AG08396 (cell line): ENCODE data around the gene NOL9.
A peak's percentile ranks its signal among the peaks of the same experiment; 100 is the strongest.
"Not testable (repeated sequence)": the region's sequence is repeated elsewhere in the genome, so short reads cannot be mapped to it uniquely, and the experiment has no call there.

Experiments
- DNase-seq: peaks from one replicate; pipeline ENCODE4 v3.0.0; 2012; ENCODE audit warnings: low spot score, mixed read lengths

NOL9 gene

DNA sequence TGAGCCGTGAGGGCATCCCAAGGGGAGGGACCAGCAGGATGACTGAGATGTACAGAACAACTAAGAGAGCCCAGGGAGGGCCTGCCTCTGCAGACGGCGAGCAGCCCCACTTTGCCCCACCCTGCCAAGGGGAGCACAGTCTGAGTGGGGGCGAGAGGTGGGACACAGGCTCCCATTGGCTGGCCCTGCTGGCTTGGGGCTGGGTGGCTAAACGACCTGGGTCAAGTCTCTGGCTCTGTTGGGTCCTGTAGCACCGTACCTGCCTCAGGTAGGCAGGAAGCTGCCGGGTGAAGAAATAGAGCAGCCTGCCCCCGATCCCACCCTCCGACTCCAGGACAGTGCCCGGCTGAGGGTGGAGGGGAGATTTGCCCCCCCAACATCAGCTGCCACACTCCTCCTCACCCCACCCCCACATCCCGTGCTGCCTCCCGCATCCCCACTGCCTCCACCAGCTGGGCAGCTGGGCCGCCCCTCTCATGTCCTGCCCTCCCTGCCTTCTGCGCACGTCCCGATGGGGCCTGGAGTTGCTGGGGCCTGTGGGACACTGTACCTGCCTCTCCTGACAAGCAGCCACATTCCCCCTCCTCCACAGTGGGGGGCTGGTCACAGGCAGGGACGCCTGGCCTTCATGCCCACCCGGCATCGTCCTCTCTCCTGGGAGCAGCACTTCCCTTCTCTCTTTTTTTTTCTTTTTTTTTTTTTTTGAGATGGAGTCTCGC is 50.3 kb downstream of the NOL9 start:
- no peak for DNase-seq

GRCh38 chr1:6502000-6502891 is 52.1 kb downstream of the NOL9 start:
- no peak for DNase-seq

DNA sequence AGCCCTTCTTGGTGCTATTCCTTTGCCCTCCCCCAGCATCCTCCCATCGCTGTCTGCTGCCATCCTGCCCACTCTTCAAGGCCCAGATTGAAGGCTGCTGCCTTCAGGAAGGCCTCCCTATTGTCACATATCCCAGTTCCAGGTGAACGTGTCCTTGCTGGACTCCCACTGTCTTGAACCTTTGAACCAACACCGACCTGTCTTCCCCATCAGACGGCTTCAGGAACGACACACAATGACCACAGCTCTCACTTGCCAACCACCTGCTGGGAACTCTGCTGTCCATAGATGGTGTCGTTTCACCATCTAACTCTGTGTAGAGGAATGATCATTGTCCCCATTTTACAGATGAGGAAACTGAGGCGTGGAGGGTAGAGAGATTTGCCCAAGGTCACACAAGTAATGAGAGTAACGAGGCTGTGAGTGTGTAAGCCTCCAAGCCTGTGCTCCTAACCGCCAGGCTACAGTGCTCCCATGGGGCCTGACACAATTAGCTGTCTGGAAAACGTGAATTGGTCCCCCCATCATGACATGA is 53.0 kb downstream of the NOL9 start:
- no peak for DNase-seq

DNA sequence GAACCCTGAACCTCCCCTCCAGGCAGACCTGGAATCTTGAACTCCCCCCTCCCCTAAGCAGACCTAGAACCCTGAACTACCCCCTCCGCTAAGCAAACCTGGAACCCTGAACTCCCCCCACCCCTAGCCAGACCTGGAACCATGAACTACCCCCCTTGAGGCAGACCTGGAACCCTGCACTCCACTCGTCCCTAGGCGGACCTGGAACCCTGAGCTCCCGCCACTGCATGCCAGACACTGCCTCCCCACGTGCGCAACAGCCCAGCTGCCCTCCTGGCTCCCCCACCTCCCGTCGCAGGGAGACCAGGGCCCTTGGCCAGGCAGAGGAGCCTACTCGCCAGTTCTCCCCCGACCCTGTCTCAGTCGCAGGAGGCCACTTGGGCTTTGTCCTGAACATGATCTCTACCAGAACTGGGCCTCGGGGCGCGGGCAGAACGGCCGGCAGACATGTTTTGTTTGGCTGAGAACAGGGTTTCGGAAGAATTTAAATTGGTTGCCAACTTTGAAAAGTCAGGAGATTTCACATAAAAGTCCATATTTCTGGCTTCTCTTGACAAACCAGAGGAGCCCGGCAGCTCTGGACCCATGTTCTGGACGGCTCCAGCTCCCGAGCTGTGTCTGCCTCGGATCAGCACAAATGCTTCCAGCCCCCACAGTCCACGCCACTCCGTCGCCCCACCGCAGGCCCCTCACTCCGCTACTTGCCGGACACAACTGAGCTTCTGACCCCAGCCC is 53.6 kb downstream of the NOL9 start:
- no peak for DNase-seq

DNA sequence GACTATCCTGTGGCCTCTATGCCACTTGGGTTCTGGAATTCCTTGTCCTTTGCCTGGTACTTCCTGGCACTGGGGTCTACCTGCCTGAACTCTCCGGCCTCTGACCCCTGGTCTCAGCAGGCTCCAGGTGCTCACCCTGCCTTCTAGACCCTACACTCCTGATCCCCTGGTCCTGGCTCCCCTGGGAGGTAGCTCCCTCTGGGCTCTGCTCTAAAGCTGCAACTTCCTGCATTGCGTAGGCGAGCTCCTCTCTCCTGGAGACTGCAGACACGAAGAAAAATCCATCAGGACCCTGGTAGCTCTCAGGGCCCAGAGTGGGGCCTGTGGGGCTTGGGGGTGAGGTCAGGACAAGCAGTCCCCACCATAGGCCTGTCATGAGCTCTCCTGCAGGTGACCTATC is 55.0 kb downstream of the NOL9 start:
- DNase-seq = no peak

- DNase-seq = no peak
These were observed 55.7 kb downstream of the NOL9 start for GRCh38 chr1:6498576-6499111.

DNA sequence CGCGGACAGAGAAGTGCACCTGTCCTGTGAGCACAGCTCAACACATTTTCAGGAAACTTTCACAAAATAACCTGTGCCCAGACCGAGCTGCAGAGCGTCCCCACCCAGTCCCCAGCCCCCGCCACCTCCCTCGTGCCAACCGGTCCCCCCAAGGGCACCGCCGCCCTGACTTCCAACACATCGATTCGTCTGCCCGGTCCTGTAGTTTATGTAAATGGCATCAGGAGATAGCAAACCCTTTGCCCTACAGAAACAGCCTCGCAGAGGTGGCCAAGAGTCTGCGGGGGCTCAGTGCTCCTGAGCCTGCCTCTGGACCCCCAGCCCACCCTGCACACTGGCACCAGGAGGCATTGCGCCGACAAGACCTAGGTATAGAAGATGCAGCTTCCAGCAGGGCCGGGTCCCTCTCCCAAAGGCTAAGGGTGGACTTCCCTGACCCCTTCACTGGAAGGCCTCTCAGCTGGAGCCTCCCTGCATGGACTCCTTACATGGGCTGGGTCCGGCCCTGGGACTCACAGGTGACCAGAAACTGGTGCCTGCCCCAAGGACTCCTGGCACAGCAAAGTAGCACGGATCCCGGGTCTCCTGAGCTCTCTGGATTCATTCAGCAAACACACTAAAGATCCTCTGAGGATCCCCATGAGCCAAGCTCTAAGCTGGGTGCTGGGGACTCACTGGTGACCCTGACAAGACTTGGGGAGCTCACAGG is 56.3 kb downstream of the NOL9 start:
- DNase-seq = no peak

DNA sequence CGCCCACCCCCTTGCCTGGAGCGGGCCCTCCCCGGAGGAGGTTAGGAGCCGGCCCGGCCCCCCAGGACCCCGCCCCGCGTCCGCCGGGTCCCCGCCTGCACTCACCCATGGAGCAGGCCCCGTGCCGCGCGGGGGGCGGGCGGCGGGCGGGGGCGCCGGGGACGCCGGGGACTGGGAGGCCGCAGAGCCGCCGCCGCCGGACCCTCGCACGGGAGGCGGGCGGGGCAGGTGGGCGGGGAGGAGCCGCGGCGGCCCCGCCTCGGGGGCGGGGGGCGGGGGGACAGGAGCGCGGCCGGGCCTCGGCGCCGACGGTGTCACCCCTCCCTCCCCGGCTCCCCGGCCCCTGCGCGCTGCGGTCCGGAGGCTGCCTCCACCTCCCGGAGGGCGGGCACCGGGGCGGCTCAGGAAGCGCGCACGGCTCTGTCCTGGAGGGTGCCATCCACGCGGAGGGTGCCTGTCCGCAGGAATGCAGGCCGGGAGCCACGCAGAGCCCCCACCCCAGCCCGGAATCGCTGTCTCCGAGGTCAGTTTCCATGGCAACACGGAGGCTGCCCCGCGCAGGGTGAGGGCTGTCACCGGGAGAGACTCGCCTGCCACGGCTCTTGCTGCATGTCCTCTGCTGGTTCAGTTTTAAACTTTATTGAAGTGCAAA is 57.0 kb downstream of the NOL9 start:
- DNase-seq = peak; percentile 81

DNA sequence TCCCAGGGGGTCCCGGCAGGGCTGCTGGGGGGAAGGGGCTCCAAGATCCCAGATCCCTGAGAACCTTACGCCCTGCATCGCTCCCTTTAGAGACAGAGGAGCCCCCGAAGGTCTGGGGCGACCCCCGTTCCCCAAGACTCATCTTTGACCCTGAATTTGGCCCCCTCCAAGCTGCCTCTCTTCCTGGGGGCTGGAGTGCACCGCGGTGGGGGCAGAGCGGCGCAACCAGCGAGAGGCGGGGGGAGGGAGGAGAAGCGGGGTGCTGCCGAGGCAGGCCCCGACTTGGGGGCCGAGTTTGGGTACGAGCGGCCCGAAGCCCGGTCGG is 57.5 kb downstream of the NOL9 start:
- DNase-seq = no peak

GRCh38 chr1:6496365-6496721 is 58.0 kb downstream of the NOL9 start:
- DNase-seq = no peak

DNA sequence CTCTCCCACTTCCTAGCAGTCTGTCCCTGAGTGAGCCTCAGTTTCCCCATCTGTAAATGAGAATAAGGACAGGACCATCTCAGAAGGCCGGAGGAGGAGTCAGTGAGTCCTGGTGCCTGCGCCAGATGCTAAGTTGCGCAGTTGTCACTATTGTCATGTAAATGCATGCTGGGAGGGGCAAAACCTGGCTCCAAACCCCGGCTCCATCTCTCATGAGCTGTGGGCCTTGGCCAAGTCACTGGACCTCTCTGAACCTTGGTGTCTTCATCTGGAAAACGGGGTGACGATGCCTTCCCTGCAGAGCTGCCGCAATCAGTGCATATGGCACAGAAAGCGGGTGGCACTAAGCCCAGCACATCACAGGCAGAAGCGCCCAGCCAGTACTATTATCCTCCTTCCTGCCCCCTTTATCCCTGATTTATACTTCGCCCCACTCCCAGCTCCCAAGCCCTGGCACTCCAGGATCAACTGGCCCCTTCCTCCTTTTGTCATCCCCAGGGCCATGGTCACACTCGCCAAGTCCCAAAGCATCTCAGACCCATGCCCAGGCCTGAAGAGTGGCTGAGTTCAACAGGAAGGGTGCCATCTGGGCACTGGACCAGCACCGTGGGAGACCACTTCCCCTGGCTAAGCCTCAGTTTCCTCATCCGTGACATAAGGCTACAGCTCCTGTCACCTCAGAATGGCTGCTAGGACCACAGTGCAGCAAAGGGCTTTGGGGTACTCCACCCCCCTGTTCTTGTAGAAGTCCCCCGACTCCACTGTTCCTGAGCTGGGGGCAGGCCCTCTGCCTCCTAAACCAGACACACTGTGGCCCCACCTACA is 58.6 kb downstream of the NOL9 start:
- DNase-seq = no peak

DNA sequence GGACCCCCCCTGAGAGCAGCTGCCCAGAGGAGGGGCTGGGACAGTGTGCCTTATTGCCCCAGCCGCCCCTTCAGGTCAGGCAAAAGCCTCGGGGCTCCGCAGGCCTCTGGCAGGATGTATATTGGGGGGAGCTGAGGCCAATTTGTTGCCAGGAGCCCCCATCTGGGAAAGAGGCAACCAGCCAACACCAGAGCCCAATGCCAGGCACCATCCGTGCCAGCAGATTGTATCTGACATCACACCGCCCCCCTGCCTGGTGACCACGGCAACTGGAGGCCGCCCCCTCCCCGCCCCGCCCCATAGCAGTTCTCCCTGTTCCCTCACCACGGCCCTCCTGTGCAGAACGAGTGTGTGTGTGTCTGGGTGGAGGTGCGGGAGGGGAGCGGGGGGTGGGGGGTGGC is 59.3 kb downstream of the NOL9 start:
- DNase-seq = no peak

DNA sequence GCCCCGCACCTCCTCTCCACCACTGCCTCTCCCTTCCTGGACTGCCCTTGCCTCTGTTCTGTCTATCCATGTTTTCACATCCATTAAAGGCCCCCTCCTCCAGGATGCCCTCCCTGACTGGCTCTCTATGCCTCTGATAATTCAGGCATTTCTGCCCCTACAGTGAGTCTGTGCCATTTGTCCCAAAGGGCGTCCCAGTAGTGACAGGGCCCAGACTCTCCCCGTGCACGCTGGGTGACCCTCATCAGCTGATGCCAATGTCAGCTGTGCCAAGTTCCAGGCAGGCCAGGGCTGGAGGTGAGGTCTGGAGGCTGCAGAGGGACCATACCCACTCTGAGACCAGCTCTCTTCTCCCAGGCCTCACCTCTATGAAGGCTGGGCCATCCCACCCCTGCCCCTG is 59.7 kb downstream of the NOL9 start:
- DNase-seq = no peak

DNA sequence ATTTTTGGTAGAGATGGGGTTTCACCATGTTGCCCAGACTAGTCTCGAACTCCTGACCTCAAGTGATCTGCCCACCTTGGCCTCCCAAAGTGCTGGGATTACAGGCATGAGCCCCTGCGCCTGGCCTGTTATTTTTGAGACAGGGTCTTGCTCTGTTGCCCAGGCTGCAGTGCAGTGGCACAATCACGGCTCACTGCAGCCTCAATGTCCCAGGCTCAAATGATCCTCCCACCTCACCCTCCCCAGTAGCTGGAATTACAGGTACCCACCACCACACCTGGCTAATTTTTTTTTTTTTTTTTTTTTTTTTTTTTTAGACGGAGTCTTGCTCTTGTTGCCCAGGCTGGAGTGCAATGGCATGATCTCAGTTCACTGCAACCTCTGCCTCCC is 60.5 kb downstream of the NOL9 start:
- not testable (repeated sequence) for DNase-seq

- DNase-seq = no peak
These were observed 62.3 kb downstream of the NOL9 start for GRCh38 chr1:6491966-6492365.

- DNase-seq = no peak
These were observed 62.8 kb downstream of the NOL9 start, which contains the start of gene PLEKHG5 for GRCh38 chr1:6491480-6491962. PLEKHG5 (minus strand) TSS chr1:6491667; CDS start chr1:6477571, 14,096 bp downstream.

- DNase-seq = no peak
These were observed 63.2 kb downstream of the NOL9 start for GRCh38 chr1:6491081-6491449.

GRCh38 chr1:6490181-6491080 is 63.9 kb downstream of the NOL9 start:
- DNase-seq = peak; percentile 87

GRCh38 chr1:6489799-6490180 is 64.5 kb downstream of the NOL9 start:
- DNase-seq = peak; percentile 96
